GM12875 (cell line): ENCODE measurements around the gene FKBP5.

Experiments used
- H3K4me3 ChIP-seq: one replicate; pipeline ENCODE4 v1.5.1; 2011; ENCODE audit warnings: low read depth, low read length, control low read depth
- TF ChIP-seq, protein P1 (sequence below): IDR thresholded peaks from 2 replicates; pipeline ENCODE4 v1.5.1; 2011; ENCODE audit warnings: low read depth, mild to moderate bottlenecking, control low read depth, inconsistent platforms, low read length, moderate library complexity, borderline replicate concordance; ENCODE audit not compliant: insufficient read depth

The FKBP5 gene

DNA sequence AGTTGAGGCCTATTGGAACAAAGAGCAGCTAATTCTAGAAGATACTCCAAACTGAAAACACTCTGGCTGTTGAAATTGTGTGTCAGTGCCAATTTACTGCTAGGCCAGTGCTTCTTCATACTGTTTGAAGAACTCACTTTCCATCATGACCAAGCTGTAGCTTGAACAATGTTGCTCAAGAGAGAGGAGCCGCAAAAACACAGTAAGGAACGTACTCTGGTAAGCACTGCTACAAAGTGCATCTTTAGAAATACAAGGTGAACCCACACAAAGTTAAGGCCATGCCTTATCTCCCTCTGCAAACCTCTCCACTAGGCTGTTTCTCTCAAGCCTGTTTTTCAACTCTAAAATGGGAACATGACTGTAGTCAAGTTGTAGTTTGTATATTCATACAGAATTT is 101.5 kb downstream of the FKBP5 start:
- TF ChIP-seq, protein P1, sequence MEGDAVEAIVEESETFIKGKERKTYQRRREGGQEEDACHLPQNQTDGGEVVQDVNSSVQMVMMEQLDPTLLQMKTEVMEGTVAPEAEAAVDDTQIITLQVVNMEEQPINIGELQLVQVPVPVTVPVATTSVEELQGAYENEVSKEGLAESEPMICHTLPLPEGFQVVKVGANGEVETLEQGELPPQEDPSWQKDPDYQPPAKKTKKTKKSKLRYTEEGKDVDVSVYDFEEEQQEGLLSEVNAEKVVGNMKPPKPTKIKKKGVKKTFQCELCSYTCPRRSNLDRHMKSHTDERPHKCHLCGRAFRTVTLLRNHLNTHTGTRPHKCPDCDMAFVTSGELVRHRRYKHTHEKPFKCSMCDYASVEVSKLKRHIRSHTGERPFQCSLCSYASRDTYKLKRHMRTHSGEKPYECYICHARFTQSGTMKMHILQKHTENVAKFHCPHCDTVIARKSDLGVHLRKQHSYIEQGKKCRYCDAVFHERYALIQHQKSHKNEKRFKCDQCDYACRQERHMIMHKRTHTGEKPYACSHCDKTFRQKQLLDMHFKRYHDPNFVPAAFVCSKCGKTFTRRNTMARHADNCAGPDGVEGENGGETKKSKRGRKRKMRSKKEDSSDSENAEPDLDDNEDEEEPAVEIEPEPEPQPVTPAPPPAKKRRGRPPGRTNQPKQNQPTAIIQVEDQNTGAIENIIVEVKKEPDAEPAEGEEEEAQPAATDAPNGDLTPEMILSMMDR: no peak

DNA sequence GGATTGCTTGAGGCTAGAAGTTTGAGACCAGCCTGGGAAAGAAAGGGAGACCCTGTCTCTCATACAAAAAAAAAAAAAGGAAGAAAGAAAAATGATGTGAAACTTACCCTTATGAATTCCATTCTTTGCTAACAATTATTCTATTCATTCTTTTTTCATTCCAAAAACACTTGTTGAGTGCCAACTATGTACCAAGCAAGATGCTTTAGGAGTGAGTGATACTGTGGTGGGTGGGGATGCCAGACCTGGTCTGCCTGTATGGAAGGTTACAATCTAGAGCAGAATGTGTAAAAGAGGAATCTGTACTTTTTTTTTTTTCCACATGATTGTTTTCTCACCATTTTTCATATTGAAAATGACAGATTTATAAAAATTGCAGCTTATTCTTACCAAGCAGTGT is 102.2 kb downstream of the FKBP5 start:
- TF ChIP-seq, protein P1: no peak

More for the DNA sequence above, 101.5 kb downstream of the FKBP5 start:
- H3K4me3 ChIP-seq: no peak overlapping the region

DNA sequence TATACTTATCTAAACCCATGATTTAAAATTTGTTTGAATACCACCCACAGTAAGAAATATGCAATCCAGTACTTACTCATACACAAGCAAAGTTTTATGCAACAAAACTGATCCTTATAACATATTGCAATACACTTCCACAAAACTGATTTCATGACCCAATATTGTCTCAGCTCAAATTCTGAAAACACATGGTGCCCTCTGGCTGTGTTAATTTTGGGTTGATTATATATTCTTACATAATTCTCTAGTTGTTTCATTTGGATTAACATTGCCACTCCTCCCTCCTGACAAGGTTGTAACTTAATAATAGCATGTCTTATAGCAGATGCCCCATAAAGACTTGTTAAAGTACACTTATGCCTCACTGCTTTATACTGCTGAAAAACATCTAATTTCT is 103.1 kb downstream of the FKBP5 start:
- TF ChIP-seq, protein P1: no peak
- no peak overlapping the region for H3K4me3 ChIP-seq

More for the DNA sequence above, 102.2 kb downstream of the FKBP5 start:
- H3K4me3 ChIP-seq: no peak overlapping the region

DNA sequence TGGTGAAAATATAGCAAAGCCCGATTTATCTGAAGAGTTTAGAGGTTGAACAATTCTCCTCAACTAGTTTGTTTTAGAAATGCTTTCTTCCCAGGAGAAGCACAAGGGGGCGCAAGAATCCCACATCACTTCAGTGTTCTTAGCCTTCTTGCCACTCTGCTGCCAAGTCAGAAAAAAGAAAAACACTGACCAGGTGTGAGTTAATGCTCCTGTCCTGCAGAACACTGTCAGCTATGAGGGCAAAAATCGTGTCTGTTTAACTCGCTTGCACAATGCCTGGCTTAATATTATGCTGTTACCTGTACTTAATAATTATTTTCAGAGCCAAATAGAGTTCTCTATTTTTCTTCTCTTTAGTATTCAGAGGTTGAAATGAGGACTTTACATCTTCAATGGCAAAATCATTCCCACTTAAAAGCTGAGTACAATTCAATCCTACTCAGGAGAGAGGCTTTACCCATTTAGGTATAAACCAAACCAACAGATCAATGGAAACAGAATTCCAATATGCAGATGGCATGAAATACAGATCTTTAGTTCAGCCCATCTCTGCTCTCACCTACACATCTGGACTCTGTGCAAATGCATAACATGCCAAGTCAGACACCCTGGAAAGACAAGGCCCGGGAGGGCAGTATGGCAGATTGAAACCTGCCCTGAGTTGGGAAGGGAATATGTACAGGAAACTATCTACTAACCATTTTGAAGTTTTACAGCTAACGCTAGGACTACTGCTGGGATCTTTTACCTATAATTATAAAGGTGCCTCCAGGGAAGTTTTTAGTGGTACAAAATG is 104.6 kb downstream of the FKBP5 start:
- TF ChIP-seq, protein P1: peak; percentile 65
- H3K4me3 ChIP-seq: no peak overlapping the region

DNA sequence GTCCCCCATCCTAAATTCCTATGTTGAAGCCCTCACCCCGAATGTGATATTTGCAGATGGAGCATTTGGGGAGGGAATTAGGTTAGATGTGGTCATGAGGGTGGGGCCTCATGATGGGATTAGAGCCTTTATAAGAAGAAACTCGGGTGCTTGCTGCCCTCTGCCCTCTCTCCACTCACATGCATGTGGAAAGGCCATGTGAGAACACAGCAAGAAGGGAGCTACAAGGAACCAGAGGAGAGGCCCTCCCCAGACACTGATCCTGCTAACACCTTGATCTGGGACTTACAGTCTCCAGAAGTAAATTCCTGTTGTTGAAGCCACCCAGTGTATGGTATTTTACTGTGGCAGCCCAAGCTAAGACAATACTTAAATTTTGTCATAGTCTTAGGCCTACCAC is 106.4 kb downstream of the FKBP5 start:
- TF ChIP-seq, protein P1: no peak
- no peak overlapping the region for H3K4me3 ChIP-seq

DNA sequence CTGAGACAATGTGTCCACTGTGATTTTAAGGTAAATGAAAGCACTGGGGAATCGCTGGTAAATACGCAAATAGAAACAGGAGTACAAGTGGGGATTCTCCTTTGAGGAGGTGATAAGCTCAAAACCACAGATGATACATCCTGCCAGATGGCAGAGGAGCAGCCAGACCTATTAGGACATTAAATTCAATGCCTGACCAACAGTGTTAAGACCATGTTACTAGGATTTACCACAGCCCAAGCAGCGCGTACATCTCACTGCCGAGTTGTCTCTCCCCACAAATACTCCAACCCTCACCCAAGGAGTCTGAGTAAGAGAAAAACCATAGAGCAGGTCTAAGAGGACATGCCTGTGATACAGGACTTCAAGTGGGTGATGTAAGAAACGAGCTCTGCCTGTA is 107.1 kb downstream of the FKBP5 start:
- H3K4me3 ChIP-seq: no peak overlapping the region
- TF ChIP-seq, protein P1: no peak

DNA sequence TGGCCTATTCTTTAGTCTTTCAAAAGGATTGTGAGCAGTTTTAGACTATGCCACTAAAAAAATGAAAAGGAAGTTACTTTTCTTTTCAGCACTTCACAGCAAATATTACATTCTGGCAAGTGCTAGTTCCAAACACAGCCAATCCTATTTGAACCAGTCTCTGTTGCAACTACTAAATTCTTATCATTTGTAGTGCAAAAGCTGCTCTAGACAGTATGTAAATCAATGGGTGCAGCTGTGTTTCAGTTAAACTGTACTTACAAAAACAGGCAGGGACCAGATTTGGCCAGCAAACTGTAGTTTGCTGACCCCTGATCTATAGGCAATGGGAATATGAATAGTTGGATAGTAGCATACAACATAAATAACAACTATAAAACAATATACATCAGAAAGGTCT is 107.9 kb downstream of the FKBP5 start:
- TF ChIP-seq, protein P1: no peak
- H3K4me3 ChIP-seq: no peak overlapping the region
